Dedifferentiated amniotic fluid mesenchymal stem cell (primary cell): ENCODE results near the gene TKT.

Source experiments
- DNase-seq: peaks from one replicate; pipeline ENCODE4 v3.0.0-alpha.2; 2016; ENCODE audit errors: extremely low spot score

The TKT gene

GRCh38 chr3:53225651-53226050 is 30.2 kb downstream of the TKT start:
- no peak for DNase-seq

DNA sequence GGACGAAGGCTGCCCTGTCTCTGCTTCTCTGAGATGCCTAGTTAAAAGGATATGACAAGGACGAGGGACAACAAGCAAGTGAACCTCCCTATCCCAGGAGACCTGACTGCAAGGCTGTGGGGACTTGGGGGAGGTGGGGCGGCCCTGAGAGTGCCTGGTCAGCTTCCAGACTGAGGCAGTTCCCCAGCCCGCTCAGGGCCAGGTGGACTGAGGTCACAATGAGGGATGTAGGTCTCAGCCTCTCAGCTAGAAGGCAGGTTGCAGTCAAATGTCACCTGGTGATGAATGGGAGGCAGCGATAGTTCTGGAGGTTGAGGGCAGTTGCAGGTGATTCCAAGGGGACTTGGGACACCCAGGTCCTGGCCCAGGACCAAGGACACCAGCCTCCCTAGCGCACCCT is 30.6 kb downstream of the TKT start:
- no peak for DNase-seq

DNA sequence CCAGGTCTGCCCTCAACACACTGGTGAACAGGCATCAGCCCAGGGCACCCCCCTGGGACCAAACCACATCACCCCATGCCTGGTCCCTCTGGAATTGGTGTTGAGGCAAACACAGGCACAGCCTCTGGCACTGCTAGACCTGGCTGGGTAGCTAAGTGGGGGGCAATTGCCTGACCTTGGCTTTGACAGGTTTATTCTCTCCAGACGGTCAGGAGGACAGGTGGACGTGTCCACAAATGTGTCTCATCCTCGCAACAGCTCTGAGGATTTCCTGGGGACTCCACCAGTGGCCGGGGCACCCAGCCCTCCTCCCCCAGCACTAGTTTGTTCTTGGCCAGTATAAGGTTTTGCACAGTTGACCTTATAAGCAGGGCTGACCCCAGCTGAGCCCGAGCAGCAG is 31.3 kb downstream of the TKT start:
- no peak for DNase-seq

DNA sequence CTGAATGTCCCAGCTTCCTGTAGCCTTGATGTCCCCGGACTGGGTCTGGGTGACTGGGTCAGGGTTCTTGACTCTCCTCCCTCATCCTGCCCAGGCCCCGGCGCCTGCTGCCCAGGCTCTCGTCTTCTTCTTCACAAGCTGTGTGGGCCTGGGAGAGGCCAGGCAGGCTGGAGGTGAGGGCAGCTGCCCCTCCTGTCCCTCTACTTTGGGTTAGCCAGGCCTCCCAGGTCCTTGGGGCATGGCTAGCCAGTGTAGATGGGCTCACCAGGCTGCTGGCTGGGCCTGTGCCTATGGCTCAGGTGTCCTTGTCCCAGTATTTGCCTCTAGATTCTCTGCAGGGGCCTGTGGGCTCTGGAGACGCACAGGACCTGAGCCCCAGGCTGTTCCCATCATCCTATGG is 31.8 kb downstream of the TKT start:
- no peak for DNase-seq

DNA sequence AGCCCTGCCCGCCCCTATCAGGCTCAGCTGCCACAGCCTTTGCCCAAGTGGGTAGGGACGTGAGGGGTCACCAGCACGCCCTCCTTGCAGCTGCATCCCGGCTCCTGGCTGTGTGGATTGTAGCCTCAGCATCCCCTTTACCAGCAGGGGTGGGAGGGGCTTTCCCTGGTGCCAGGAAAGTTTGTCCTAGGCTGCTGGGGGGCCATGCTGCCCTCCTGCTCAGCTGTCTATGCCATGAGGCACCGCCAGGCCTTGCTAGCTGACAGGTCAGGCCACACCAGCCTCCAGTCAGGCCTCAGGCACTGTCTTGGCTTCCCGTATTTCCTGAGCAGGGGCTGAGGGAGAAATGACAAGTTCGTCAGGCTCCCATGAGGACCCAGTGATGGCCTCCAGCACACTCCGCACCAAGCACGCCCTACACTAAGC is 32.3 kb downstream of the TKT start:
- DNase-seq: no peak

DNA sequence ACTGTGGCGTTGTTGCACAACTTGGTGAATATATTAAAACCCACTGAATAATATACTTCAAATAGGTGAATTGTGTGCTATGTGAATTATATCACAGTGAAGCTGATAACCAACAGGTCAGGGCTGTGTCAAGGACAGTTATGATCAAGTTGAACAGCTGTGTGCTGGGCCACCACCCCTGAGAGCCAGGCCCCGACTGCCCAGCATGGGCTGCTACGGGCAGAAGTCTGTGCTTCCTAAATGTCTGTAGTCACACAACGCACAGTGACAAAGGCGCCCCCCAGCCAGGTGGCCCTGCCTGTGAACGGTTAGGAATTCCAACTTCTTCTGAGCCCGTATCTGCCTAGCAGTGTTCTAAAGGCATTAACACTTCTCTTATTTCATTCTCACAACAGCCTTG is 32.8 kb downstream of the TKT start:
- no peak for DNase-seq

DNA sequence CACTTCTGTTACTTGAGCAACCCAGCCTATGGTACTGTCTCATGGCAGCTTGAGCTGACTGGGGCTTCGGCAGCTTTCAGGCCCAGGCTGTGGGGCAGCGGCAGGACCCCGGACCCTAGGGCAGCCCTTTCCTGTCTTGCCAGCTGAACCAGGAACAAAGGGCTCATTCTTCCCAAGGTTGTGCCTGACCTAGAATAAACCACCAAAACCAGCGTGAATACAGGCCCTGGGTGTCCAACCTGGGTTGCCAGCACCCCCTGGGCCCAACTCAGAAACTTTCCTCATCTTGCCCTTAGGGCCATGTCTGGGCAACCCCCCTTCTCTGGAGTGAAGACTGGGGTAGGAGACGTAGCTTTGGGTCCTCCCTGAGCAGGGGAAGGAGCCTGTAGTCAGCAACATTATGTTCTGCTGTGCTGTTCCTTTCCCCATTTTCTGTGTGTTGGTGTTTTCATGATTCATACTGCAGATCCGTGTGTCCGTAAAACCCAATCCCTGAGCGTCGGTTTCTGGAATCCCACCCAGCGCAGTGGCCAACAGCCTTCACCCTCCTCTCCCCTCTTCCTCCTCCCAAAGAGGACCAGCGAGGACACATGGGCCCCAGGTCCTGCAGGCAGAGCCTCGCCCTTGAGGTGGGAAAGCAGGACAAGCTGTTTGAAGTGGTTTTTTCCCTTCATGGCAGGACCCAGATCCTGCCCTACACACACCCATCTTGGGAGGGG is 33.5 kb downstream of the TKT start:
- DNase-seq: no peak

GRCh38 chr3:53221827-53222182 is 34.0 kb downstream of the TKT start:
- no peak for DNase-seq

GRCh38 chr3:53221345-53221744 is 34.5 kb downstream of the TKT start:
- no peak for DNase-seq

- DNase-seq: peak; percentile 84
Observed at GRCh38 chr3:53219895-53220483, 35.8 kb downstream of the TKT start.

DNA sequence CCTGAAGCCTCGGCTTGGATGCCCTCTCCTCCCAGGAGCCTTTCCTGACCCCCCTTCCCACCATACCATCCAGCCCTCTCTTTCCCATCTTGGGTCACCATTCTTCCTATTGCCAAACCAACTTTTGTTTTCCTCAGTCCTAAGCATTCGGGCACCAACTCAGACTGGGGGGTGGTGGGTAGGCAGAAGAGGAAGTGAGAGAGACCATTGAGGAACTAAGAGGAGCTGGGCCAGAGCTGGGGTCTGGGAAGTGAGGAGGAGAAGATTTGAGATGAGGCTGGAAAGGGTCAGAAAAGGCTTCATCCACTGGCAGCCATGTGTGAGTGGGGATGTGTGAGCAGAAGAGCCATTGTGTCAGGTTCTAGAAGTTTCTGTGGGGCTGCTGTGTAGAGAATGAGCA is 37.7 kb downstream of the TKT start:
- DNase-seq: no peak

DNA sequence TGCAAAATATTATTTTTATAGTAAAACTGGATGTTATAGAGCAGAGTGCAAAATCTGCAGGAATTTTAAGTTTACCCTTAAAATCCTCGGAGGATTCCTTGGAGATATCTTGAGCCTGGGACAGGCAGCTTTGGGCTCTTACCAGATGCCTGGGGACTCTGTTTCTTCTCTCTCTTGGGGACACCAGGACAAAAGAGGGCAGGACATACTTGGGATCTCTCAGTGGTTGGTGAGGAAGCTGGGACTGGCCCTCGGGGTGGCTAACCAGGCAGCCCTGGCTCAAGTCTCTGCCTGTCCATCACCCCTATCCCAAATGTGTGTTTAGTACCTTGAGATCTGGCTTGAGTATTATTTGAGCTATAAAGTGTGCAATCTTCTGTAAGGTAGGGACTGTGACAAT is 38.6 kb downstream of the TKT start:
- DNase-seq: no peak

GRCh38 chr3:53216723-53217122 is 39.1 kb downstream of the TKT start:
- DNase-seq: no peak

GRCh38 chr3:53215816-53216215 is 40.0 kb downstream of the TKT start:
- DNase-seq: peak; percentile 22

- DNase-seq: no peak
Observed at GRCh38 chr3:53213276-53213675, 42.5 kb downstream of the TKT start.

DNA sequence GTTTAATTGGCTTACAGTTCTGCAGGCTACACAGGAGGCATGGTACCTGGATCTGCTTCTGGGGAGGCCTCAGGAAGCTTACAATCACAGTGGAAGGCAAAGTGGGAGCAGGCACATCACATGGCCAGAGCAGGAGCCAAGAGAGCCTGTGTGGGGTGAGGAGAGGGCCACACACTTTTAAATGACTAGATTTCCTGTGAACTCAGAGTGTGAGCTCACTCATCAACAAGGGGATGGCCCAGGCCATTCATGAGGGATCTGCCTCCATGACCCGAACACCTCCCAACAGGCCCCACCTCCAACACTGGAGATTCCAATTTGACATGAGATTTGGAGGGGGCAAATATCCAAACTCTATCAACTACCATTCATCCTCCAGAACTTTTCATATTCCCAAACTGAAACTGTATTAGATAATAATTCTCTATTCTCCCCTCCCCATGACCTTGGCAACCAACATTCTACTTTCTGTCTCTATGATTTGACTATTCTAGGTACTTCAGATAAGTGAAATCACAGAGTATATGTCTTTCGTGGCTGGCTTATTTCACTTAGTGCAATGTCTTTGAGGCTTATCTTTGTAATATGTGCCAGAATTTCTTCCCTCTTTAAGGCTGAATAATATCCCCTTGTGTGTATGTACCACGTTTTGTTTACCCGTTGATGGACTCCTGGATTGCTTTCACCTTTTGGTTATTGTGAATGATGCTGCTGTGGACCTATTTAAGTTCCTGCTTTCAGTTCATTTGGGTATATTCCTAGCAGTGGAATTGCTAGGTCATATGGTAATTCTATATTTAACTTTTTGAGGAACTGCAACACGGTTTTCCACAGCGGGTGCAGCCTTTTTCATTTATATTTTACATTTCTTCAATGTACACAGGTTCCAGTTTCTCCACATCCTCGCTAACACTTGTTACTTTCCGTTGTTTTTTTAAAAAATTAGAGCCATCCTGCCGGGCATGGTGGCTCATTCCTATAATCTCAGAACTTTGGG is 43.8 kb downstream of the TKT start:
- DNase-seq: no peak

DNA sequence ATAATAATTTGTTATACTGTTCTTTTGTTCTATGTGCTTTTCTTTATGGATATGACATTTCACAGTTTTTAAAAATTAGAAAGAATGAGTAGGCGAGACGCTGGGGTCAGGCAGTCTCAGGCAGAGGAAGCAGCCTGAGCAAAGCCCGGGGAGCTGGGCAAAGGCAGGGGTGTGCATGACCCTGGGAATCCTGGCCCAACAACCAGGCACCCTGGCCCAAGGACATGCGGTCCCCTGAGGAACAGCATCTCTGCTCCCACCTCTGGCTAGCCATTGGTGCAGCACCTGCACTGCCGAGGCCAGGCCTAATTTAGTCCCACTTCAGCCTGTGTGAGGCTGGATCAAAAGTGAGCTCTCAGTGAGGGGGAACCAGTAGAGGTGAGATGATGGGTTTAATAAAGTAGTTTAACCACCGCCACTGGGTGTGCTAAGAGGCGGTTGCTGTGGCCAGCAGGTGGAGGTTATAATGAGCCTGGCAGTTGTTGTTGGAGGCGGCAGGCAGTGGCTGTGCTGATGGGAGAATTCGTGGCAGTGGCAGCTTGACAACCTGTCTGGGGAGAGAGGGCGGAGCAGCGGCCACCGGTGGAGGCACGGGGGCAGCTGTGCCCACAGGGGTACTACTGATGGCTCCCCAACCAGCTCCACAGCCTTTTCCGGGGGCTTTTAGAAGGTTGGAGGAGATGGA is 53.3 kb downstream of the TKT start:
- no peak for DNase-seq

DNA sequence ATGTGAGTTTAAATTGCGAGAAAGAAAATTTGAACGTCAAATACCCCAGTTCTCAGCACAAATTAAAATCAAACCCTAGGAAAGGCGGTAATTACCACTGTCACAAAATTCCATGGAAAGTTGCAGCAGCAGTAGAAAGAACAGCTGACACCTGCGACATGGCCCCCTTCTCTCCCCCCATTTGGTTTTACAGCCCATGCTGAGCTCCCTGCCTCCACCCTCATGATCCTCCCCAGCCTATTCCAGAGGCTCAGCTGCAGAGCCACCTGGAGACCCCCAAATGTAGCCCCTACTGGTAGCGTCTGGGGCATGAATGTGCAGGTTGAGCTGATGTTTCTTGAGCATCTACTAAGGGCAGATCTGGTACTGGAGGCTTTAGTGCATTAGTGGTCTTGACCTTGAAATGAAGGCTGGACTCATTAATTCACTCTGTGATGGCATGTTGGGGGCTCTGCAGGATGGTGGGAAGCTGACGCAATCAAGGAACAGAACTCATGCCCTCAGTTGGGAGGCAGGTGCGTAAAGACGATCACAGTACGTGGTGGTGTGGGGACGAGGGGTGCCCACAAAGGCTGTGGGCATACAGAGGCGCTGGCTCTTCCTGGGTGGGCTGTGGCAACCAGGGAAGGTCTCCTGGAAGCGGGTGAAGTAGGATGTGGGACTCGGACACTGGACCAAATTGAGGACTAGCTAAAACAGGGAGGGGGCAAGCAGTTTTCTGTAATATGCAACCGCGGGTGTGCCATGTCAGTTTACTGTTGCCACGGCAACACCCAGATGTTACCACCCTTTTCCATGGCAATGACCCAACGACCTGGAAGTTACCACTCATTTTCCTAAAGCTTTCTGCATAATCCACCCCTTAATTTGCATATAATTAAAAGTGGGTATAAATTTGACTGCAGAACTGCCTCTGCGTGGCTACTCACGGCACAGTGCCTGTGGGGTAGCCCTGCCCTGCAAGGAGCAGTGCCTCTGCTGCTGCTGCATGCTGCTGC is 55.0 kb downstream of the TKT start:
- DNase-seq: no peak

DNA sequence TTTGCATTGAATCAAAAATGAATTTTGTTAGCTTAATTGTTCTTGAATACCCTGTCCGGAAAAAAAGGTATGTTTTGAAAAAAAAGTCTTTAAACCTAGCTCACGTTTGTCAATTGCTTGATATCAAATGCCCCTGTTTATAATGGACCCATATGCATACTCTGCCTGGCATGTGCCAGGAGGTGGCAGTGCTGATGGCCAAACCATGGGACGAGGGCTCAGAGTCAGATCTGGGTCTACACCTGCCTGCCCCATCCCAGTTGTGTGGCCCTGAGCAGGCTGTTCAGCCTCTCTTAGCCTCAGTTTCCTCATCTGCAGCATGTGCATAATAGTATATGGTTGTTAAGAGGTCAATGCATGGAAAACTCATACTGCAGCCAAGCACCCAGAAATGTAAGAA is 56.0 kb downstream of the TKT start:
- no peak for DNase-seq

GRCh38 chr3:53198996-53199395 is 56.8 kb downstream of the TKT start:
- DNase-seq: no peak
